ENCODE data around the gene PTPN23. TPM values are rescaled to one million over a fixed set of nuclear protein-coding genes. Genes with fewer than 3 reads are reported as not detected.

PTPN23 gene
- total RNA-seq, 1 donor from 2014 or later = 40.3 TPM

DNA sequence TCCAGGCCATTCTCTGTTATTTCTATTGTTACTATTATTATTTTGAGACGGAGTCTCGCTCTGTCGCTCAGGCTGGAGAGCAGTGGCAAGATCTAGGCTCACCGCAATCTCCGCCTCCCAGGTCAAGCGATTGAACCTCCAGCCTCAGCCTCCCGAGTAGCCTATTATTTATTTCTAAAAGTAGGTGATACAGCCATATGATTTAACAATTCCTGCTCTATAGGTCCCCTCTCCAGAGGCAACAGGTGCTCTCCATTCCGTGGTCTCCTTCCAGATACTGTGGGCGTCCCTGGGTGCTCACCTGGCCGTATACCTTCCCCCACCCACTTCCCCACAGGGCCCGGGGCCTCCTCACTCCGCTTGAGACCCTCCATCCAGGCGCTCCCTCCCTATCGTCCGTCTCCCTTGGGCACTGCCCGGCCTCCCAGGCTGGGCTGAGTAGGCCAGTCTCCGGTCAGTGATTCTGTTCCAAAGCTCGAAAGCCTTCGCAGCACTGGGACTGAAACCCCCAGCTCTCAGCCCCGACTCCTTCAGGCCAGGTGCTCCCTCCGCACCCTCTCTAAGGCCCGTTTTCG lies 708 bp upstream of the PTPN23 start:
- no peaks in the 10 kb centered on the region for H3K36me3 Mint-ChIP-seq (ENCODE audit: low read depth, unreplicated experiment)
- H3K27me3 Mint-ChIP-seq (ENCODE audit: low read depth, unreplicated experiment) = no peaks in the 10 kb centered on the region
- H3K4me1 Mint-ChIP-seq (ENCODE audit: low read depth, unreplicated experiment) = peaks cover 13% of the 10 kb centered on the region
- no peak for TF ChIP-seq EZH2 (IDR thresholded peaks at IDR 0.05; ENCODE audit: insufficient read depth, low read length)
- FAIRE-seq = no peak
- Histone ChIP-seq H3K9ac (ENCODE audit: low read length) (peak overlapping the region; percentile 96), H3K4me1 (ENCODE audit: insufficient read depth, low read length) (peaks cover 13% of the 10 kb centered on the region), H3K9me3 (ENCODE audit: insufficient read depth, low read depth, low read length) (no peaks in the 10 kb centered on the region), H2AFZ (ENCODE audit: low read depth, low read length) (peak overlapping the region; percentile 65), H3K4me3 (ENCODE audit: insufficient read depth, low read depth, low read length) (peak overlapping the region; percentile 91), H3K27me3 (ENCODE audit: insufficient read depth, low read length) (no peaks in the 10 kb centered on the region), H4K20me1 (ENCODE audit: insufficient read depth, low read length) (peaks cover 32% of the 10 kb centered on the region), H3K27ac (ENCODE audit: low read depth, low read length) (peak overlapping the region; percentile 92), H3K36me3 (ENCODE audit: insufficient read depth, low read length) (no peaks in the 10 kb centered on the region), H3K4me2 (ENCODE audit: low read length) (peak overlapping the region; percentile 93), H3K79me2 (ENCODE audit: insufficient read depth, low read length) (peaks cover 57% of the 10 kb centered on the region)
- no peak for DNase-seq (ENCODE audit: low read depth)
- no peaks in the 10 kb centered on the region for H3K9me3 Mint-ChIP-seq (ENCODE audit: unreplicated experiment)
- peak overlapping the region; percentile 100 for H3K4me3 Mint-ChIP-seq (ENCODE audit: unreplicated experiment)
- H3K27ac Mint-ChIP-seq (ENCODE audit: unreplicated experiment) = peak overlapping the region; percentile 100

DNA sequence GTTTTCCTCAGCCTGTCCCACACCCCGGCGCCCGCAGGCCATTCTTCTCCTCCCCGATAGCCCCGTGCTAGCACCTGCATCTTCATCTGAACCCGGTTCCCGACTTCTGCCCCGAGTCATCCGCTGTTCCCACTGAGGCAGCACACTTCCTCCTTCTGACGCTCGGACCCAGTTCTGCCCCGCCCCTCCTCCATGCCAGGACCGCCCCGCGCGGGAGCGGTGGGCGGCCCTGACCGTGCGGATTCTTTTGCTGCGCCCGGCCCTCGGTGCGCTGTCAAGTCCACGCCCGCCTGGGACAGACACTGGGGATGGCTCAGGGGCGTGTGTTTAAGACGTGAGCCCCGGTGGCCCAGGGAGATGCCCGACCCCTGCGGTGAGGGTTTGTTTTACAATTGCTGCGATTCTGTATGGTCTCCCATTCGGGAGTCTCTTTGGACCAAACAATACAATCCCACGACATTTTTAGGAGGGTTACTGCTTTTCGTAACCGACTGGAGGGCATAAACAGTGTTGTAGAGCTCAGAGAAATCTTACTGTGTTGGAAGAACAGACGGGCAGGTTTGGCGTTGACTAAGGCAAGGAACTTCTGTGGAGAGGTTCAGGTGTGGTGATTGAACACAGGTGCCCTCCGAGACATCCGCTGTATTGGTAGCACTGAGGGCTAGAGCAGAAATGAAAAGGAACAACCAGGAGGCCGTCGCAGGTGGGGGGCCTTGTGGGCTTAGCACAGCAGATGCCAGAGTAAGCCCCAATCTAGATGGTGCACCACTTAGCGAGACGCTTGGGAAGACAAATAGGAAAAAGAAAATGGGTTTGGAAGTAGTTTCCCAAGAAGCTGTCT lies 716 bp downstream of the PTPN23 start:
- peak overlapping the region; percentile 91 for H3K4me3 ChIP-seq (ENCODE audit: insufficient read depth, low read depth, low read length)
- H3K9me3 ChIP-seq (ENCODE audit: insufficient read depth, low read depth, low read length) = no peaks in the 10 kb centered on the region
- Mint-ChIP-seq H3K27me3 (ENCODE audit: low read depth, unreplicated experiment) (no peaks in the 10 kb centered on the region), H3K27ac (ENCODE audit: unreplicated experiment) (peak overlapping the region; percentile 100), H3K4me1 (ENCODE audit: low read depth, unreplicated experiment) (peaks cover 13% of the 10 kb centered on the region), H3K9me3 (ENCODE audit: unreplicated experiment) (no peaks in the 10 kb centered on the region), H3K4me3 (ENCODE audit: unreplicated experiment) (peak overlapping the region; percentile 100), H3K36me3 (ENCODE audit: low read depth, unreplicated experiment) (peaks cover 3% of the 10 kb centered on the region)
- peaks cover 71% of the 10 kb centered on the region for H3K79me2 ChIP-seq (ENCODE audit: insufficient read depth, low read length)
- peak; percentile 73 for DNase-seq (ENCODE audit: low read depth)
- TF ChIP-seq EZH2 (IDR thresholded peaks at IDR 0.05; ENCODE audit: insufficient read depth, low read length) = no peak
- no peak for TF ChIP-seq CTCF (IDR thresholded peaks at IDR 0.05; ENCODE audit: insufficient read depth, low read depth, low read length)
- H3K4me2 ChIP-seq (ENCODE audit: low read length) = peak overlapping the region; percentile 93
- no peak for FAIRE-seq
- peaks cover 13% of the 10 kb centered on the region for H3K4me1 ChIP-seq (ENCODE audit: insufficient read depth, low read length)
- H4K20me1 ChIP-seq (ENCODE audit: insufficient read depth, low read length) = peaks cover 46% of the 10 kb centered on the region
- H3K36me3 ChIP-seq (ENCODE audit: insufficient read depth, low read length) = no peaks in the 10 kb centered on the region
- H2AFZ ChIP-seq (ENCODE audit: low read depth, low read length) = peak overlapping the region; percentile 80
- peak overlapping the region; percentile 96 for H3K9ac ChIP-seq (ENCODE audit: low read length)
- H3K27me3 ChIP-seq (ENCODE audit: insufficient read depth, low read length) = no peaks in the 10 kb centered on the region
- H3K27ac ChIP-seq (ENCODE audit: low read depth, low read length) = peak overlapping the region; percentile 92

GRCh38 chr3:47384425-47384824 lies 3.6 kb downstream of the PTPN23 start:
- Histone ChIP-seq H3K4me2 (ENCODE audit: low read length) (no peak overlapping the region), H3K27me3 (ENCODE audit: insufficient read depth, low read length) (no peaks in the 10 kb centered on the region), H3K36me3 (ENCODE audit: insufficient read depth, low read length) (no peaks in the 10 kb centered on the region), H3K4me1 (ENCODE audit: insufficient read depth, low read length) (peaks cover 13% of the 10 kb centered on the region), H2AFZ (ENCODE audit: low read depth, low read length) (no peak overlapping the region), H3K9ac (ENCODE audit: low read length) (no peak overlapping the region), H3K9me3 (ENCODE audit: insufficient read depth, low read depth, low read length) (no peaks in the 10 kb centered on the region), H3K27ac (ENCODE audit: low read depth, low read length) (no peak overlapping the region), H3K4me3 (ENCODE audit: insufficient read depth, low read depth, low read length) (no peak overlapping the region), H3K79me2 (ENCODE audit: insufficient read depth, low read length) (peaks cover 93% of the 10 kb centered on the region), H4K20me1 (ENCODE audit: insufficient read depth, low read length) (peaks cover 73% of the 10 kb centered on the region)
- Mint-ChIP-seq H3K27me3 (ENCODE audit: low read depth, unreplicated experiment) (no peaks in the 10 kb centered on the region), H3K4me1 (ENCODE audit: low read depth, unreplicated experiment) (peaks cover 8% of the 10 kb centered on the region), H3K36me3 (ENCODE audit: low read depth, unreplicated experiment) (peaks cover 3% of the 10 kb centered on the region), H3K4me3 (ENCODE audit: unreplicated experiment) (no peak overlapping the region), H3K27ac (ENCODE audit: unreplicated experiment) (no peak overlapping the region), H3K9me3 (ENCODE audit: unreplicated experiment) (no peaks in the 10 kb centered on the region)
- FAIRE-seq (no peak), DNase-seq (ENCODE audit: low read depth) (no peak)
- TF ChIP-seq EZH2 (IDR thresholded peaks at IDR 0.05; ENCODE audit: insufficient read depth, low read length) (no peak), CTCF (IDR thresholded peaks at IDR 0.05; ENCODE audit: insufficient read depth, low read depth, low read length) (no peak)

Measured in astrocyte (in vitro differentiated cells and primary cell).